GM23338 (cell line): ENCODE results near the gene RABGAP1L. TPM values are rescaled to one million over a fixed set of nuclear protein-coding genes. Genes with fewer than 3 reads are reported as not detected.

Source experiments
- ATAC-seq: fragments of 200-7000 bp; cut with Tn5 transposase; 3 replicates; pipeline ENCODE4 v1.9.1; 2020
- DNase-seq: peaks from one replicate; pipeline ENCODE4 v3.0.0-alpha.2; 2015; ENCODE audit warnings: low spot score
- H2AFZ ChIP-seq: fragments of 200-600 bp; sonication (generic); 2 replicates; pipeline ENCODE4 v1.8.0; 2016; ENCODE audit warnings: antibody characterized with exemption, mild to moderate bottlenecking, moderate library complexity
- H3F3A ChIP-seq: fragments of 200-600 bp; sonication (generic); replicated peaks from 2 replicates; pipeline ENCODE4 v1.8.0; 2017; ENCODE audit warnings: antibody characterized with exemption, mixed run types, low read depth
- H3K27ac ChIP-seq: fragments of 200-600 bp; sonication (generic); 2 replicates; pipeline ENCODE4 v1.6.1; 2016; ENCODE audit warnings: low read depth
- H3K27me3 ChIP-seq: fragments of 200-600 bp; sonication (generic); 2 replicates; pipeline ENCODE4 v1.8.0; 2016; ENCODE audit warnings: mild to moderate bottlenecking, mixed run types, moderate library complexity; ENCODE audit not compliant: insufficient read depth
- H3K36me3 ChIP-seq: fragments of 200-600 bp; sonication (generic); 2 replicates; pipeline ENCODE4 v1.8.0; 2016; ENCODE audit warnings: mild to moderate bottlenecking; ENCODE audit not compliant: insufficient read depth
- H3K4me1 ChIP-seq: fragments of 200-600 bp; sonication (generic); 2 replicates; pipeline ENCODE4 v1.8.0; 2016; ENCODE audit warnings: mild to moderate bottlenecking, moderate library complexity; ENCODE audit not compliant: insufficient read depth
- H3K4me2 ChIP-seq: fragments of 200-600 bp; sonication (generic); 2 replicates; pipeline ENCODE4 v1.7.1; 2017; ENCODE audit warnings: mixed run types
- H3K4me3 ChIP-seq: fragments of 200-600 bp; sonication (generic); 2 replicates; pipeline ENCODE4 v1.6.1; 2016; ENCODE audit warnings: mixed run types
- H3K79me2 ChIP-seq: fragments of 200-600 bp; sonication (generic); replicated peaks from 2 replicates; pipeline ENCODE4 v1.8.0; 2017; ENCODE audit warnings: mild to moderate bottlenecking; ENCODE audit not compliant: insufficient read depth
- H3K9me2 ChIP-seq: fragments of 200-600 bp; sonication (generic); 2 replicates; pipeline ENCODE4 v1.8.0; 2017; ENCODE audit not compliant: insufficient read depth
- H4K20me1 ChIP-seq: fragments of 200-600 bp; sonication (generic); replicated peaks from 2 replicates; pipeline ENCODE4 v1.8.0; 2017; ENCODE audit warnings: mild to moderate bottlenecking; ENCODE audit not compliant: insufficient read depth
- H3K27ac Mint-ChIP-seq: 2 replicates; pipeline ENCODE4 v1.8.0; 2020; ENCODE audit warnings: inconsistent platforms, mild to moderate bottlenecking, moderate library complexity, mixed read lengths
- H3K27me3 Mint-ChIP-seq: 3 replicates; pipeline ENCODE4 v1.8.0; 2022; ENCODE audit warnings: low read depth, mild to moderate bottlenecking, moderate library complexity, mixed read lengths, inconsistent platforms; ENCODE audit not compliant: insufficient read depth, poor library complexity
- H3K36me3 Mint-ChIP-seq: 3 replicates; pipeline ENCODE4 v1.8.0; 2021; ENCODE audit warnings: low read depth, mild to moderate bottlenecking, inconsistent platforms, moderate library complexity, mixed read lengths
- H3K4me1 Mint-ChIP-seq: 3 replicates; pipeline ENCODE4 v1.8.0; 2020; ENCODE audit warnings: mild to moderate bottlenecking, inconsistent platforms, mixed read lengths
- H3K4me3 Mint-ChIP-seq: 3 replicates; pipeline ENCODE4 v1.8.0; 2021; ENCODE audit warnings: moderate library complexity, mild to moderate bottlenecking, inconsistent platforms, mixed read lengths
- H3K9me3 Mint-ChIP-seq: 3 replicates; pipeline ENCODE4 v1.8.0; 2020; ENCODE audit warnings: moderate library complexity, mild to moderate bottlenecking, inconsistent platforms, mixed read lengths
- CREB1 ChIP-seq: fragments of 250-450 bp; sonication (Bioruptor Pico); IDR thresholded peaks from 2 replicates; pipeline ENCODE4 v1.5.0; 2020; ENCODE audit warnings: low read depth, mild to moderate bottlenecking, moderate library complexity
- EZH2 ChIP-seq: fragments of 200-600 bp; sonication (generic); IDR thresholded peaks from one replicate; pipeline ENCODE4 v1.8.0; 2017; ENCODE audit warnings: antibody characterized with exemption, mild to moderate bottlenecking, low read depth; ENCODE audit not compliant: unreplicated experiment
- JUNB ChIP-seq: IDR thresholded peaks from one replicate; pipeline ENCODE4 v1.6.1; 2016; ENCODE audit warnings: antibody characterized with exemption; ENCODE audit not compliant: unreplicated experiment
- NANOG ChIP-seq: IDR thresholded peaks from 2 replicates; pipeline ENCODE4 v1.6.1; 2016; ENCODE audit warnings: antibody characterized with exemption, borderline replicate concordance
- POLR2AphosphoS5 ChIP-seq: IDR thresholded peaks from 2 replicates; pipeline ENCODE4 v1.6.1; 2016; ENCODE audit warnings: antibody characterized with exemption, low read depth
- STAT1 ChIP-seq: IDR thresholded peaks from one replicate; pipeline ENCODE4 v1.6.1; 2016; ENCODE audit warnings: antibody characterized with exemption; ENCODE audit not compliant: unreplicated experiment
- ZNF114 ChIP-seq: fragments of 250-450 bp; sonication (Bioruptor Pico); IDR thresholded peaks from 2 replicates; pipeline ENCODE4 v1.5.0; 2020; ENCODE audit warnings: mild to moderate bottlenecking, moderate library complexity
- ZNF331 ChIP-seq: fragments of 250-450 bp; sonication (Bioruptor Pico); IDR thresholded peaks from 2 replicates; pipeline ENCODE4 v1.5.0; 2020; ENCODE audit warnings: low read depth, mild to moderate bottlenecking, moderate library complexity
- polyA plus RNA-seq: library from polyadenylated mRNA; unstranded; fragments of >200 nt; fragmentation: Nextera tagmentation; extraction: Ambion mirVana; gene quantifications from 2 replicates; pipeline ENCODE4 v1.2.1, GENCODE V29; 2016
- total RNA-seq: library from RNA; depleted of rRNA; stranded (reverse); fragments of >200 nt; shearing (Covaris generic); gene quantifications from 2 replicates; pipeline ENCODE4 v1.2.3, GENCODE V29; 2014
- TF ChIP-seq, protein P1 (sequence below), 2 experiments: fragments of 200-600 bp in 1 of 2; sonication (generic) in 1 of 2; conservative IDR thresholded peaks; 2 replicates each; pipeline versions ENCODE4 v1.5.1 to v1.6.1; 2016 to 2017; ENCODE audit warnings: antibody characterized with exemption in 2 of 2, low read depth in 2 of 2, mild to moderate bottlenecking in 2 of 2, moderate library complexity in 1 of 2
- TF ChIP-seq, protein P2 (sequence below): IDR thresholded peaks from 2 replicates; pipeline ENCODE4 v1.6.1; 2016; ENCODE audit warnings: antibody characterized with exemption

Gene RABGAP1L
- total and polyA plus RNA-seq, 2 experiments from 2014 or later, result 83.2 to 136 TPM

DNA sequence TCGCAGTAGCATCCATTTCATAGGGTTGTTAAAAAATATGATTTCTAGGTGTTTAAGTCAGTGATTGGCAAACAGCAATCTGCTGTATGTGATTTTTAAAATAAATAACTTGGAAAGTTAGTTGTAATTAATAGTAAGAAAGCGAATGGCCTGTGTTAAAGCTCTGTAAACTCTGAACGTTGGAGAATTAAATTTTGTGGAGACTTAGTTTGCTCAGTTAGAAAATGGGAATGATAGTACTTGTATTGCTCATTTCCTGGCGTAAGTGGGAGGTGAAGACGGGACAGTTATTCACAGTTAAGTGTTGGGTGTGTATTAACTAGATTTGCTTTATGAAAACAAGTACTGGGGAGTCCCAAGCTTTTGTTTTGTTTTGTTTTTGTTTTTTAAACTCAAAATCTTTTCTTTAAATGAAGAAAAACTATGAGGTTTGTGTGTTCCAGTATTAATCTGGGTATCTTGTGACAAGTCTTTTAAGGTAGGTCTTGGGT, 841.4 kb downstream of the RABGAP1L start (continued):
- TF ChIP-seq JUNB (no peak), CREB1 (no peak), NANOG (no peak), ZNF331 (CRISPR knock-in tag) (no peak), ZNF114 (CRISPR knock-in tag) (no peak)
- TF ChIP-seq, protein P1, sequence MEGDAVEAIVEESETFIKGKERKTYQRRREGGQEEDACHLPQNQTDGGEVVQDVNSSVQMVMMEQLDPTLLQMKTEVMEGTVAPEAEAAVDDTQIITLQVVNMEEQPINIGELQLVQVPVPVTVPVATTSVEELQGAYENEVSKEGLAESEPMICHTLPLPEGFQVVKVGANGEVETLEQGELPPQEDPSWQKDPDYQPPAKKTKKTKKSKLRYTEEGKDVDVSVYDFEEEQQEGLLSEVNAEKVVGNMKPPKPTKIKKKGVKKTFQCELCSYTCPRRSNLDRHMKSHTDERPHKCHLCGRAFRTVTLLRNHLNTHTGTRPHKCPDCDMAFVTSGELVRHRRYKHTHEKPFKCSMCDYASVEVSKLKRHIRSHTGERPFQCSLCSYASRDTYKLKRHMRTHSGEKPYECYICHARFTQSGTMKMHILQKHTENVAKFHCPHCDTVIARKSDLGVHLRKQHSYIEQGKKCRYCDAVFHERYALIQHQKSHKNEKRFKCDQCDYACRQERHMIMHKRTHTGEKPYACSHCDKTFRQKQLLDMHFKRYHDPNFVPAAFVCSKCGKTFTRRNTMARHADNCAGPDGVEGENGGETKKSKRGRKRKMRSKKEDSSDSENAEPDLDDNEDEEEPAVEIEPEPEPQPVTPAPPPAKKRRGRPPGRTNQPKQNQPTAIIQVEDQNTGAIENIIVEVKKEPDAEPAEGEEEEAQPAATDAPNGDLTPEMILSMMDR (conservative IDR thresholded peaks at IDR 0.05; ENCODE audit: low read depth in 2 of 2), result no peak
- TF ChIP-seq, protein P2, sequence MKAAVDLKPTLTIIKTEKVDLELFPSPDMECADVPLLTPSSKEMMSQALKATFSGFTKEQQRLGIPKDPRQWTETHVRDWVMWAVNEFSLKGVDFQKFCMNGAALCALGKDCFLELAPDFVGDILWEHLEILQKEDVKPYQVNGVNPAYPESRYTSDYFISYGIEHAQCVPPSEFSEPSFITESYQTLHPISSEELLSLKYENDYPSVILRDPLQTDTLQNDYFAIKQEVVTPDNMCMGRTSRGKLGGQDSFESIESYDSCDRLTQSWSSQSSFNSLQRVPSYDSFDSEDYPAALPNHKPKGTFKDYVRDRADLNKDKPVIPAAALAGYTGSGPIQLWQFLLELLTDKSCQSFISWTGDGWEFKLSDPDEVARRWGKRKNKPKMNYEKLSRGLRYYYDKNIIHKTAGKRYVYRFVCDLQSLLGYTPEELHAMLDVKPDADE, result no peak

DNA sequence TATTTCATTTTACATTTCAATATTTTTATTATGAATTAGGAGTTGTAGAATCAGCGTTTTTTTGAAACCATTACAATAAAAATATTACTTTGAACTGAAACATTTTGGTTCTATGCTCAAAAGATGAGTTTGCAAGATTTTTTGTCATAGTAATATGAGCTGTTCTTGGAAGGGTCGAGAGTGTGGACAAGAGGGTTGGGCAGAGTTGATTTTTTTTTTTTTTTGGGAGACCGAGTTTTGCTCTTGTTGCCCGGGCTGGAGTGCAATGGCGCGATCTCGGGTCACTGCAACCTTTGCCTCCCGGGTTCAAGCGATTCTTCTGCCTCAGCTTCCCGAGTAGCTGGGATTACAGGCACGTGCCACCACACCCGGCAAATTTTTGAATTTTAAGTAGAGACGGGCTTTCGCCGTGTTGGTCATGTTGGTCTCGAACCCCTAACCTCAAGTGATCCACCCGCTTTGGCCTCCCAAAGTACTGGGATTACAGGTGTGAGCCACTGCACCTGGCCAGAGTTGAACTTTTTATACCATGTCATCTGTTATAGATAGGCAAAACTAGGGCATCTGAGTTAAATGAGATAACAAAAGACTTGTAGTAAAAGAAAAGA, 843.7 kb downstream of the RABGAP1L start:
- no peaks in the 10 kb centered on the region for H3K9me3 Mint-ChIP-seq
- peak overlapping the region; percentile 88 for H3K4me2 ChIP-seq
- peaks cover 56% of the 10 kb centered on the region for H4K20me1 ChIP-seq
- H3K36me3 Mint-ChIP-seq, result peaks cover 35% of the 10 kb centered on the region
- no peaks in the 10 kb centered on the region for H3K9me2 ChIP-seq
- peaks cover 18% of the 10 kb centered on the region for H3K36me3 ChIP-seq
- peak overlapping the region; percentile 51; the same call in 1 of the 2 replicates for H3K27ac Mint-ChIP-seq
- H3K27me3 ChIP-seq, result no peaks in the 10 kb centered on the region
- no peak overlapping the region for H3K27ac ChIP-seq
- H3K27me3 Mint-ChIP-seq, result no peaks in the 10 kb centered on the region
- ATAC-seq (no peak), DNase-seq (no peak)
- peak overlapping the region; percentile 17; the same call in 2 of the 3 replicates for H3K4me3 Mint-ChIP-seq
- peaks cover 24% of the 10 kb centered on the region; the same call in 2 of the 3 replicates for H3K4me1 Mint-ChIP-seq
- H2AFZ ChIP-seq, result no peak overlapping the region
- peak overlapping the region; percentile 88; the same call in 1 of the 2 replicates for H3K4me3 ChIP-seq
- peaks cover 11% of the 10 kb centered on the region for H3K4me1 ChIP-seq
- H3K79me2 ChIP-seq, result peaks cover 80% of the 10 kb centered on the region
- no peak for TF ChIP-seq JUNB
- no peak for TF ChIP-seq EZH2
- TF ChIP-seq, protein P1 (conservative IDR thresholded peaks at IDR 0.05; ENCODE audit: low read depth in 2 of 2), result no peak
- no peak for TF ChIP-seq STAT1
- no peak for TF ChIP-seq ZNF114 (CRISPR knock-in tag)
- no peak for TF ChIP-seq NANOG
- TF ChIP-seq CREB1, result no peak
- TF ChIP-seq POLR2AphosphoS5, result no peak
- no peak for TF ChIP-seq ZNF331 (CRISPR knock-in tag)
- TF ChIP-seq, protein P2, result no peak
- H3F3A ChIP-seq, result no peaks in the 10 kb centered on the region; the same call in 1 of the 2 replicates
